ENCODE results near the gene SLX1A.

DNA sequence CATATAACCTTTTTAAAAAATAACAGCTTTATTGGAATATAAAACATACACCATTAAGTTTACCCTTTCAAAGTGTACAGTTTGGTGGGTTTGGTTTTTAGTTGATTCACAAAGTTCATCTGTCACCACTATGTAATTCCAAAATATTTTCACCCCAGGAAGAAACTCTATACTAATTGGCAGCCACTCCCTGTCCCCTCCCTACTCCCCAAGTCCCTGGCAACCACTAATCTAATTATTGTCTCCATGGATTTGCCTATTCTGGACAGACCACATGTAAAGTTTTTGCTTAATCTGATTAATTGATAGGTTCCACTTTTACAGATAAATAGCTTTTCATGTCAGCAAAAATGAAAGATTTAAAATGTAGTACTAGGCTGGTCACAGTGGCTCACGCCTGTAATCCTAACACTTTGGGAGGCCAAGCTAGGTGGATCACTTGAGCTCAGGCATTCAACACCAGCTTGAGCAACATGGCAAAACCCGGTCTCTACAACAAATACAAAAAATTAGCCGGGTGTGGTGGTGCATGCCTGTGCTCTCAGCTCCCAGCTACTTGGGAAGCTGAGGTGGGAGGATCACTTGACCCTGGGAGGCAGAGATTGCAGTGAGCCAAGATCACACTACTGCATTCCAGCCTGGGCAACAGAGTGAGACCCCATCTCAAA is 45.7 kb upstream of the SLX1A start:
- TF ChIP-seq EP300 (IDR thresholded peaks at IDR 0.05) (no peak), POLR2A (IDR thresholded peaks at IDR 0.05) (no peak)
- TF ChIP-seq, protein P1, sequence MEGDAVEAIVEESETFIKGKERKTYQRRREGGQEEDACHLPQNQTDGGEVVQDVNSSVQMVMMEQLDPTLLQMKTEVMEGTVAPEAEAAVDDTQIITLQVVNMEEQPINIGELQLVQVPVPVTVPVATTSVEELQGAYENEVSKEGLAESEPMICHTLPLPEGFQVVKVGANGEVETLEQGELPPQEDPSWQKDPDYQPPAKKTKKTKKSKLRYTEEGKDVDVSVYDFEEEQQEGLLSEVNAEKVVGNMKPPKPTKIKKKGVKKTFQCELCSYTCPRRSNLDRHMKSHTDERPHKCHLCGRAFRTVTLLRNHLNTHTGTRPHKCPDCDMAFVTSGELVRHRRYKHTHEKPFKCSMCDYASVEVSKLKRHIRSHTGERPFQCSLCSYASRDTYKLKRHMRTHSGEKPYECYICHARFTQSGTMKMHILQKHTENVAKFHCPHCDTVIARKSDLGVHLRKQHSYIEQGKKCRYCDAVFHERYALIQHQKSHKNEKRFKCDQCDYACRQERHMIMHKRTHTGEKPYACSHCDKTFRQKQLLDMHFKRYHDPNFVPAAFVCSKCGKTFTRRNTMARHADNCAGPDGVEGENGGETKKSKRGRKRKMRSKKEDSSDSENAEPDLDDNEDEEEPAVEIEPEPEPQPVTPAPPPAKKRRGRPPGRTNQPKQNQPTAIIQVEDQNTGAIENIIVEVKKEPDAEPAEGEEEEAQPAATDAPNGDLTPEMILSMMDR (IDR thresholded peaks at IDR 0.05) = no peak

All from stomach (tissue), 4 donors.